ENCODE results near the gene P2RY6.

Gene P2RY6

GRCh38 chr11:73233211-73233610, 38.9 kb upstream of the P2RY6 start:
- Histone ChIP-seq H3K79me1 (ENCODE audit: low read depth, low read length) (peaks cover 5% of the 10 kb centered on the region), H3K14ac (ENCODE audit: low read length) (no peak overlapping the region), H3K4me3 (ENCODE audit: low read length in 2 of 2) (no peak overlapping the region), H3K36me3 (replicated peaks in 1 of 2; ENCODE audit: control insufficient read depth in 2 of 2, insufficient read depth in 2 of 2, low read length in 2 of 2) (no peaks in the 10 kb centered on the region), H3K4me1 (ENCODE audit: control insufficient read depth in 2 of 2, insufficient read depth in 1 of 2, low read depth in 1 of 2, low read length in 2 of 2) (peaks cover 2 to 7% of the 10 kb centered on the region in 2 donors), H3K27ac (replicated peaks; ENCODE audit: low read length) (no peak overlapping the region), H3K9ac (ENCODE audit: low read depth, low read length, poor library complexity) (no peak overlapping the region), H2BK5ac (ENCODE audit: low read length) (no peak overlapping the region), H3K27me3 (ENCODE audit: control insufficient read depth in 3 of 3, insufficient read depth in 3 of 3, low read depth in 1 of 3, low read length in 3 of 3) (peaks cover 0 to 24% (median 0%) of the 10 kb centered on the region in 3 experiments), H2AK5ac (ENCODE audit: low read depth, low read length) (no peak overlapping the region), H2AFZ (ENCODE audit: low read length) (no peak overlapping the region), H2BK15ac (ENCODE audit: low read length) (no peak overlapping the region), H2BK120ac (ENCODE audit: low read depth, low read length) (no peak overlapping the region), H4K91ac (ENCODE audit: low read depth, low read length, poor library complexity) (no peak overlapping the region), H3K9me3 (replicated peaks in 1 of 2; ENCODE audit: control insufficient read depth in 2 of 2, insufficient read depth in 1 of 2, low read depth in 1 of 2, low read length in 2 of 2) (no peaks in the 10 kb centered on the region), H4K8ac (ENCODE audit: low read depth, low read length) (no peak overlapping the region), H3K18ac (ENCODE audit: low read length) (no peak overlapping the region), H3K4ac (ENCODE audit: low read length) (no peak overlapping the region), H3K4me2 (ENCODE audit: insufficient read depth, low read length, poor library complexity, severe bottlenecking) (no peak overlapping the region), H2BK12ac (ENCODE audit: low read length) (no peak overlapping the region), H3K23ac (ENCODE audit: low read depth, low read length, poor library complexity) (no peak overlapping the region)
- DNase-seq (ENCODE audit: low spot score): no peak

DNA sequence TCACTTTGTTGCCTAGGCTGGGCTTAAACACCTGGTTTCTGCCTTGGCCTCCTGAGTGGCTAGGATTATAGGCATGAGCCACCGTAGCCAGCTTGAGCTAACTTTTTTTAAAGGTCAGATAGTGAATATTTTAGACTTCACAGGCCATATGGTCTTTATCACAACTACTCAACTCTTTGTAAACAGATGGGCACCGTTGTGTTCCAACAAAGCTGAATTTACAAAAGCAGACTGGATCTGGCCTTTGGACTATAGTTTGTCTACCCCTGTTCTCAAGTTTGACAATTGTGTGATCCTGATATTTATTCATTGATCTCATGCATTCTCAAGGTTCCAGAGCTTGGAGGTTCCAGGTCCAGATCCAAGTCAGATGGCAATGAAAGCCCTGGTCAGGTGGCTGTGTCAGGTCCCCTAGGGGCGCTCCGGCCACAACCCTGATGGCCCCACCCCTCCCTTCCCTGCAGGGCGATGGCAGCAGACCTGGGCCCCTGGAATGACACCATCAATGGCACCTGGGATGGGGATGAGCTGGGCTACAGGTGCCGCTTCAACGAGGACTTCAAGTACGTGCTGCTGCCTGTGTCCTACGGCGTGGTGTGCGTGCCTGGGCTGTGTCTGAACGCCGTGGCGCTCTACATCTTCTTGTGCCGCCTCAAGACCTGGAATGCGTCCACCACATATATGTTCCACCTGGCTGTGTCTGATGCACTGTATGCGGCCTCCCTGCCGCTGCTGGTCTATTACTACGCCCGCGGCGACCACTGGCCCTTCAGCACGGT, 38.3 kb upstream of the P2RY6 start:
- no peaks in the 10 kb centered on the region for H3K9me3 ChIP-seq (replicated peaks in 1 of 2; ENCODE audit: control insufficient read depth in 2 of 2, insufficient read depth in 1 of 2, low read depth in 1 of 2, low read length in 2 of 2)
- no CpG with 5 or more reads among the region's 23 CpGs for WGBS, 2 donors (ENCODE audit: extremely low coverage in 2 of 2, insufficient read length in 2 of 2, insufficient replicate concordance in 1 of 2)
- no peaks in the 10 kb centered on the region for H3K36me3 ChIP-seq (replicated peaks in 1 of 2; ENCODE audit: control insufficient read depth in 2 of 2, insufficient read depth in 2 of 2, low read length in 2 of 2)
- peaks cover 2 to 6% of the 10 kb centered on the region in 2 donors for H3K4me1 ChIP-seq (ENCODE audit: control insufficient read depth in 2 of 2, insufficient read depth in 1 of 2, low read depth in 1 of 2, low read length in 2 of 2)
- no peak overlapping the region for H2BK120ac ChIP-seq (ENCODE audit: low read depth, low read length)
- no peak for DNase-seq (ENCODE audit: low spot score)
- H3K27me3 ChIP-seq (ENCODE audit: control insufficient read depth in 3 of 3, insufficient read depth in 3 of 3, low read depth in 1 of 3, low read length in 3 of 3): peaks cover 0 to 17% (median 0%) of the 10 kb centered on the region in 3 experiments
- H3K4me2 ChIP-seq (ENCODE audit: insufficient read depth, low read length, poor library complexity, severe bottlenecking): no peak overlapping the region
- no peak overlapping the region for H3K9ac ChIP-seq (ENCODE audit: low read depth, low read length, poor library complexity)
- H2BK5ac ChIP-seq (ENCODE audit: low read length): no peak overlapping the region
- no peak overlapping the region for H2AFZ ChIP-seq (ENCODE audit: low read length)
- no peak overlapping the region for H2BK15ac ChIP-seq (ENCODE audit: low read length)
- no peak overlapping the region for H3K14ac ChIP-seq (ENCODE audit: low read length)
- no peak overlapping the region for H4K91ac ChIP-seq (ENCODE audit: low read depth, low read length, poor library complexity)
- H3K4ac ChIP-seq (ENCODE audit: low read length): no peak overlapping the region
- peak overlapping the region; percentile 77 for H3K23ac ChIP-seq (ENCODE audit: low read depth, low read length, poor library complexity)
- H4K8ac ChIP-seq (ENCODE audit: low read depth, low read length): no peak overlapping the region
- H3K79me1 ChIP-seq (ENCODE audit: low read depth, low read length): peaks cover 5% of the 10 kb centered on the region
- H2BK12ac ChIP-seq (ENCODE audit: low read length): no peak overlapping the region
- no peak overlapping the region for H3K27ac ChIP-seq (replicated peaks; ENCODE audit: low read length)
- H3K18ac ChIP-seq (ENCODE audit: low read length): no peak overlapping the region
- H2AK5ac ChIP-seq (ENCODE audit: low read depth, low read length): no peak overlapping the region
- H3K4me3 ChIP-seq (ENCODE audit: low read length in 2 of 2): no peak overlapping the region

- H3K4ac ChIP-seq (ENCODE audit: low read length): no peak overlapping the region
- no peaks in the 10 kb centered on the region for H3K9me3 ChIP-seq (replicated peaks in 1 of 2; ENCODE audit: control insufficient read depth in 2 of 2, insufficient read depth in 1 of 2, low read depth in 1 of 2, low read length in 2 of 2)
- H2BK15ac ChIP-seq (ENCODE audit: low read length): peak overlapping the region; percentile 9
- no peak overlapping the region for H3K4me3 ChIP-seq (ENCODE audit: low read length in 2 of 2)
- no peak overlapping the region for H4K8ac ChIP-seq (ENCODE audit: low read depth, low read length)
- no peak overlapping the region for H3K14ac ChIP-seq (ENCODE audit: low read length)
- DNase-seq (ENCODE audit: low spot score): no peak
- no peak overlapping the region for H2BK120ac ChIP-seq (ENCODE audit: low read depth, low read length)
- WGBS, 2 donors (ENCODE audit: extremely low coverage in 2 of 2, insufficient read length in 2 of 2, insufficient replicate concordance in 1 of 2): no CpG with 5 or more reads among the region's 56 CpGs
- H3K4me1 ChIP-seq (ENCODE audit: control insufficient read depth in 2 of 2, insufficient read depth in 1 of 2, low read depth in 1 of 2, low read length in 2 of 2): peaks cover 2 to 6% of the 10 kb centered on the region in 2 donors
- H3K4me2 ChIP-seq (ENCODE audit: insufficient read depth, low read length, poor library complexity, severe bottlenecking): no peak overlapping the region
- peak overlapping the region; percentile 77 for H3K23ac ChIP-seq (ENCODE audit: low read depth, low read length, poor library complexity)
- H3K27ac ChIP-seq (replicated peaks; ENCODE audit: low read length): no peak overlapping the region
- peaks cover 5% of the 10 kb centered on the region for H3K79me1 ChIP-seq (ENCODE audit: low read depth, low read length)
- no peak overlapping the region for H3K18ac ChIP-seq (ENCODE audit: low read length)
- no peak overlapping the region for H2AFZ ChIP-seq (ENCODE audit: low read length)
- no peak overlapping the region for H2BK5ac ChIP-seq (ENCODE audit: low read length)
- H3K27me3 ChIP-seq (ENCODE audit: control insufficient read depth in 3 of 3, insufficient read depth in 3 of 3, low read depth in 1 of 3, low read length in 3 of 3): peaks cover 0 to 12% (median 0%) of the 10 kb centered on the region in 3 experiments
- no peak overlapping the region for H2BK12ac ChIP-seq (ENCODE audit: low read length)
- H3K9ac ChIP-seq (ENCODE audit: low read depth, low read length, poor library complexity): no peak overlapping the region
- peak overlapping the region; percentile 20 for H2AK5ac ChIP-seq (ENCODE audit: low read depth, low read length)
- no peaks in the 10 kb centered on the region for H3K36me3 ChIP-seq (replicated peaks in 1 of 2; ENCODE audit: control insufficient read depth in 2 of 2, insufficient read depth in 2 of 2, low read length in 2 of 2)
- H4K91ac ChIP-seq (ENCODE audit: low read depth, low read length, poor library complexity): no peak overlapping the region
Measured at GRCh38 chr11:73234471-73235181, 37.5 kb upstream of the P2RY6 start.

GRCh38 chr11:73235236-73235786, 36.8 kb upstream of the P2RY6 start:
- H2BK5ac ChIP-seq (ENCODE audit: low read length): no peak overlapping the region
- H4K91ac ChIP-seq (ENCODE audit: low read depth, low read length, poor library complexity): no peak overlapping the region
- no peaks in the 10 kb centered on the region for H3K9me3 ChIP-seq (replicated peaks in 1 of 2; ENCODE audit: control insufficient read depth in 2 of 2, insufficient read depth in 1 of 2, low read depth in 1 of 2, low read length in 2 of 2)
- H3K79me1 ChIP-seq (ENCODE audit: low read depth, low read length): peaks cover 5% of the 10 kb centered on the region
- H2BK120ac ChIP-seq (ENCODE audit: low read depth, low read length): no peak overlapping the region
- H3K36me3 ChIP-seq (replicated peaks in 1 of 2; ENCODE audit: control insufficient read depth in 2 of 2, insufficient read depth in 2 of 2, low read length in 2 of 2): no peaks in the 10 kb centered on the region
- no peak overlapping the region for H3K4me3 ChIP-seq (ENCODE audit: low read length in 2 of 2)
- no peak overlapping the region for H3K4ac ChIP-seq (ENCODE audit: low read length)
- no peak for DNase-seq (ENCODE audit: low spot score)
- H2BK15ac ChIP-seq (ENCODE audit: low read length): no peak overlapping the region
- H3K23ac ChIP-seq (ENCODE audit: low read depth, low read length, poor library complexity): no peak overlapping the region
- no peak overlapping the region for H2BK12ac ChIP-seq (ENCODE audit: low read length)
- no peak overlapping the region for H3K4me2 ChIP-seq (ENCODE audit: insufficient read depth, low read length, poor library complexity, severe bottlenecking)
- H3K4me1 ChIP-seq (ENCODE audit: control insufficient read depth in 2 of 2, insufficient read depth in 1 of 2, low read depth in 1 of 2, low read length in 2 of 2): peaks cover 2 to 7% of the 10 kb centered on the region in 2 donors
- peak overlapping the region; percentile 20 for H2AK5ac ChIP-seq (ENCODE audit: low read depth, low read length)
- H3K14ac ChIP-seq (ENCODE audit: low read length): no peak overlapping the region
- no peak overlapping the region for H4K8ac ChIP-seq (ENCODE audit: low read depth, low read length)
- no peak overlapping the region for H2AFZ ChIP-seq (ENCODE audit: low read length)
- no CpG with 5 or more reads among the region's 8 CpGs for WGBS, 2 donors (ENCODE audit: extremely low coverage in 2 of 2, insufficient read length in 2 of 2, insufficient replicate concordance in 1 of 2)
- H3K18ac ChIP-seq (ENCODE audit: low read length): no peak overlapping the region
- H3K27ac ChIP-seq (replicated peaks; ENCODE audit: low read length): no peak overlapping the region
- no peak overlapping the region for H3K9ac ChIP-seq (ENCODE audit: low read depth, low read length, poor library complexity)
- peaks cover 0 to 8% (median 0%) of the 10 kb centered on the region in 3 experiments for H3K27me3 ChIP-seq (ENCODE audit: control insufficient read depth in 3 of 3, insufficient read depth in 3 of 3, low read depth in 1 of 3, low read length in 3 of 3)

Data from neuronal stem cell (in vitro differentiated cells).